Mammary epithelial cell (primary cell): ENCODE results near the gene PLXNB2.

ENCODE experiments used
- CTCF ChIP-seq, 2 donors: IDR thresholded peaks in 1 of 2; conservative IDR thresholded peaks in 1 of 2; 2 replicates each; pipeline ENCODE4 v1.5.1; 2011 to 2012; ENCODE audit warnings: inconsistent platforms in 2 of 2, low read length in 2 of 2, mild to moderate bottlenecking in 2 of 2, control low read depth in 1 of 2, low read depth in 1 of 2; ENCODE audit not compliant: insufficient read depth in 1 of 2; ENCODE audit errors: extremely low read depth in 1 of 2
- EZH2 ChIP-seq: IDR thresholded peaks from 2 replicates; pipeline ENCODE4 v1.6.1; 2012; ENCODE audit warnings: low read length, inconsistent platforms, borderline replicate concordance

- TF ChIP-seq CTCF (conservative IDR thresholded peaks at IDR 0.05 in 1 of 2, IDR thresholded peaks at IDR 0.05 in 1 of 2; ENCODE audit: extremely low read depth in 1 of 2, insufficient read depth in 1 of 2, low read depth in 1 of 2, low read length in 2 of 2) (no peak), EZH2 (no peak)
Observed at GRCh38 chr22:50298266-50298637, 9.2 kb downstream of the PLXNB2 start.
